LNCaP clone FGC (cell line): Measurements from ENCODE around the gene ASCC2.
A peak's percentile ranks its signal among the peaks of the same experiment; 100 is the strongest.
"Not testable (repeated sequence)": the region's sequence is repeated elsewhere in the genome, so short reads cannot be mapped to it uniquely, and the experiment has no call there.

Experiments used
- DNase-seq: peaks from one replicate; pipeline ENCODE4 v3.0.0-alpha.2; 2011; ENCODE audit warnings: low read depth
- H3K4me3 ChIP-seq: 2 replicates; pipeline ENCODE4 v1.5.1; 2011; ENCODE audit warnings: mild to moderate bottlenecking, low read depth, low read length, control low read depth
- CTCF ChIP-seq: IDR thresholded peaks from 2 replicates; pipeline ENCODE4 v1.5.1; 2012; ENCODE audit warnings: mild to moderate bottlenecking; ENCODE audit not compliant: control insufficient read depth, insufficient read depth; ENCODE audit errors: extremely low read depth

The ASCC2 gene

GRCh38 chr22:29830585-29830984 lies 7.5 kb downstream of the ASCC2 start:
- H3K4me3 ChIP-seq = no peak overlapping the region
- no peak for TF ChIP-seq CTCF
- no peak for DNase-seq

GRCh38 chr22:29827726-29828125 lies 10.3 kb downstream of the ASCC2 start:
- not testable (repeated sequence) for H3K4me3 ChIP-seq, DNase-seq

- TF ChIP-seq CTCF = no peak
- DNase-seq = no peak
- H3K4me3 ChIP-seq = no peak overlapping the region
Observed at GRCh38 chr22:29827091-29827490, 11.0 kb downstream of the ASCC2 start.

GRCh38 chr22:29825578-29825977 lies 12.5 kb downstream of the ASCC2 start:
- DNase-seq = no peak
- TF ChIP-seq CTCF = no peak
- H3K4me3 ChIP-seq = no peak overlapping the region

GRCh38 chr22:29824677-29825076 lies 13.4 kb downstream of the ASCC2 start:
- TF ChIP-seq CTCF = no peak
- DNase-seq = no peak
- H3K4me3 ChIP-seq = no peak overlapping the region

GRCh38 chr22:29821291-29822016 lies 16.6 kb downstream of the ASCC2 start:
- no peak overlapping the region for H3K4me3 ChIP-seq
- peak; percentile 89 for DNase-seq
- TF ChIP-seq CTCF = no peak

GRCh38 chr22:29820961-29821290 lies 17.1 kb downstream of the ASCC2 start:
- H3K4me3 ChIP-seq = no peak overlapping the region
- DNase-seq = no peak
- TF ChIP-seq CTCF = no peak
